Activated naive CD8-positive, alpha-beta T cell treated with anti-CD3 and anti-CD28 coated beads for 36 hours (primary cell): ENCODE data around the gene TBPL2. TPM values are rescaled to one million over a fixed set of nuclear protein-coding genes. Genes with fewer than 3 reads are reported as not detected.
A peak's percentile ranks its signal among the peaks of the same experiment; 100 is the strongest.
"Not testable (repeated sequence)": the region's sequence is repeated elsewhere in the genome, so short reads cannot be mapped to it uniquely, and the experiment has no call there.

Experiments
- DNase-seq: peaks from one replicate; pipeline ENCODE4 v3.0.0; 2021
- H3K27ac Mint-ChIP-seq: one replicate; pipeline ENCODE4 v1.8.0; 2022; ENCODE audit warnings: mild to moderate bottlenecking, moderate library complexity, mixed read lengths
- H3K27me3 Mint-ChIP-seq: one replicate; pipeline ENCODE4 v1.8.0; 2022; ENCODE audit warnings: mild to moderate bottlenecking, mixed read lengths
- H3K36me3 Mint-ChIP-seq: one replicate; pipeline ENCODE4 v1.8.0; 2021; ENCODE audit warnings: mild to moderate bottlenecking, mixed read lengths
- H3K4me1 Mint-ChIP-seq: one replicate; pipeline ENCODE4 v1.8.0; 2021; ENCODE audit warnings: mixed read lengths
- H3K4me3 Mint-ChIP-seq: one replicate; pipeline ENCODE4 v1.8.0; 2022; ENCODE audit warnings: mild to moderate bottlenecking, moderate library complexity, mixed read lengths
- H3K9me3 Mint-ChIP-seq: one replicate; pipeline ENCODE4 v1.8.0; 2022; ENCODE audit warnings: mixed read lengths
- total RNA-seq, 2 experiments: library from RNA; stranded (reverse); gene quantifications; one replicate each; pipeline ENCODE4 v1.2.3, GENCODE V29; 2021

Gene TBPL2
- total RNA-seq, 2 experiments from 2014 or later = not detected

- Mint-ChIP-seq H3K9me3 (no peaks in the 10 kb centered on the region), H3K27me3 (no peaks in the 10 kb centered on the region), H3K27ac (no peak overlapping the region), H3K4me3 (no peak overlapping the region), H3K36me3 (no peaks in the 10 kb centered on the region), H3K4me1 (peaks cover 6% of the 10 kb centered on the region)
- no peak for DNase-seq
Observed at GRCh38 chr14:55427439-55427838, 13.0 kb downstream of the TBPL2 start.

DNA sequence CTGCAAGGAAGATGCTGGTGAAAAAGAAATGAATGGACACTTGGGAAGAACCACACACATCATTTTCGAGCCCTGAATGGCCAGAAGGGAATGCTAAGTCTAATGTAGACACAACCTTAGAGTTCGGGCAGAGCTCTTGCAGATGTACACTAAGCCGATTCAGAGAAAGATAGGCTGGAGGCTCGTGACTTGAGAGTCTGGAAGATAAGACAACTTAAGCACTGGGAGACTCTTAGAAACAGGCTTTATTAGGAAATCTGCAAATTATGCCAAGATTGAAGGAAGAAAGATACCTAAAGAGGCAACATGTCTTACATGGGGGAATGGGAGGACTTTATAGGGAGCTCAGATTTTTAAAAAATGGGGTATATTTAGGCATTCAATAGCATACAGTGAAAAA, 13.5 kb downstream of the TBPL2 start:
- DNase-seq = no peak
- H3K27me3 Mint-ChIP-seq = no peaks in the 10 kb centered on the region
- H3K9me3 Mint-ChIP-seq = no peaks in the 10 kb centered on the region
- H3K36me3 Mint-ChIP-seq = no peaks in the 10 kb centered on the region
- H3K4me3 Mint-ChIP-seq = no peak overlapping the region
- peaks cover 6% of the 10 kb centered on the region for H3K4me1 Mint-ChIP-seq
- no peak overlapping the region for H3K27ac Mint-ChIP-seq

DNA sequence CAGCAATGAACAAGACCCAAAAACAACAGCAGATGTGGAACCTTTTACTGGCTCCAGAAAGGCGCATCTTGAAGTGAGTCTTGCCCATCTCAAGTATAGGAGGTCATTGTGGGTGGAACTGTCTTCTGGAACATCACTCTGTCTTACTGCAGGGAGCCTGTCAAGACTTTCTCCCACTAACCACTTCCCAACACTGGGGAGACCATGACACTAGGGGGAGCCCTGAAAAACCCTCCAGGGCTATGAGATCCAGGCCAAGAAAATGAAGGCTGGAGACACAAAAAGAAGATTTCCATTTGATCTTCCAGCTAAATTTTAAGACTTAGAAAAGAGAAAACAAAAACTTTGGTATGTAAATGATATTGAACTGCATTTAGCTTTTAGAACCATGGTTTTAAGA, 15.3 kb downstream of the TBPL2 start:
- H3K4me1 Mint-ChIP-seq = peaks cover 3% of the 10 kb centered on the region
- no peak overlapping the region for H3K4me3 Mint-ChIP-seq
- H3K27ac Mint-ChIP-seq = no peak overlapping the region
- no peaks in the 10 kb centered on the region for H3K36me3 Mint-ChIP-seq
- DNase-seq = no peak
- H3K9me3 Mint-ChIP-seq = no peaks in the 10 kb centered on the region
- H3K27me3 Mint-ChIP-seq = no peaks in the 10 kb centered on the region

DNA sequence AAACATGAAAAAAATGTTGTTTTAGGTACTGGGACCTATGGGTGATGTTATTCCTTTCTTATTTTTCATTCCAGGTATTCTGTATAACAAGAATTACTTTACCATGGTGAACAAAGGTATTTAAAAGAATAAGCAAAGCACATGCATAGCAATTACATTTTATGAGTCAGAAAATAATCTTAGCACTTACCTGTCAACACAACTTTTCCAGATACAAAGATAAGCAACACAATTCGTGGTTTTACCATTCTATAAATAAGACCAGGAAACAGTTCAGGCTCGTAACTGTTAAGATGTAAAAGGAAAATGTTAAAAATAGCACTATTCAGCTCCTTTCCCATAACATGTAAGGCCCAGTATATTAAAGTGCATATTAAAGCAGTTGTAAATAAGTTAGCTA, 16.4 kb downstream of the TBPL2 start:
- Mint-ChIP-seq H3K4me1 (no peaks in the 10 kb centered on the region), H3K36me3 (no peaks in the 10 kb centered on the region), H3K9me3 (no peaks in the 10 kb centered on the region), H3K27ac (no peak overlapping the region), H3K4me3 (no peak overlapping the region), H3K27me3 (no peaks in the 10 kb centered on the region)
- DNase-seq = no peak

GRCh38 chr14:55422338-55422737, 18.1 kb downstream of the TBPL2 start:
- not testable (repeated sequence) for H3K9me3 Mint-ChIP-seq, H3K4me3 Mint-ChIP-seq, H3K36me3 Mint-ChIP-seq, H3K4me1 Mint-ChIP-seq, H3K27me3 Mint-ChIP-seq, DNase-seq, H3K27ac Mint-ChIP-seq

DNA sequence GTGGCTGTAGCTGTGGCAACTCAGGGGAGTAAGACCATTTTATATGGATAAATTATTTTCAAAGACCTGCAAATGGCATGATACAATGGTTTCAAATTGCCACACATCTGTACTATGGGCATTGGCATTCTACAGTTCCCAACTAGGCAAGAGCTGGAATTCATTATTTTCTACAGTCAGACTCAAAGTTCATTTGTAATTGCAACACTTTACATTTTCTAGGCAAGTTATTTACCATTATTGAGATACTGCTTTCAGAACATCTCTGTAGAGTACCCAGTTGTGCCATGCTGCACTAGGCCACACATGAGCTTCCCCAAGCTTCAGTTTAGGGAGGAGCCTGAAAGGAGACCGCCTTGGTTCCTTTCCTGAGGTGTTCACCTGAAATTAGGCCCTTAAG, 20.8 kb downstream of the TBPL2 start:
- Mint-ChIP-seq H3K36me3 (no peaks in the 10 kb centered on the region), H3K9me3 (no peaks in the 10 kb centered on the region), H3K4me1 (peaks cover 6% of the 10 kb centered on the region), H3K27ac (no peak overlapping the region), H3K4me3 (no peak overlapping the region), H3K27me3 (peaks cover 4% of the 10 kb centered on the region)
- no peak for DNase-seq

GRCh38 chr14:55418411-55418810, 22.0 kb downstream of the TBPL2 start:
- no peaks in the 10 kb centered on the region for H3K36me3 Mint-ChIP-seq
- no peak overlapping the region for H3K27ac Mint-ChIP-seq
- H3K27me3 Mint-ChIP-seq = peaks cover 4% of the 10 kb centered on the region

GRCh38 chr14:55417955-55418354, 22.5 kb downstream of the TBPL2 start:
- Mint-ChIP-seq H3K27me3 (peaks cover 4% of the 10 kb centered on the region), H3K9me3 (no peaks in the 10 kb centered on the region), H3K27ac (no peak overlapping the region), H3K4me1 (peaks cover 6% of the 10 kb centered on the region), H3K36me3 (no peaks in the 10 kb centered on the region), H3K4me3 (no peak overlapping the region)
- DNase-seq = no peak

More at GRCh38 chr14:55418411-55418810, 22.0 kb downstream of the TBPL2 start:
- H3K4me1 Mint-ChIP-seq = peaks cover 6% of the 10 kb centered on the region
- no peaks in the 10 kb centered on the region for H3K9me3 Mint-ChIP-seq
- no peak overlapping the region for H3K4me3 Mint-ChIP-seq
- no peak for DNase-seq

GRCh38 chr14:55416866-55417265, 23.6 kb downstream of the TBPL2 start:
- no peaks in the 10 kb centered on the region for H3K36me3 Mint-ChIP-seq
- H3K4me1 Mint-ChIP-seq = peaks cover 10% of the 10 kb centered on the region
- peak; percentile 9 for DNase-seq
- peaks cover 4% of the 10 kb centered on the region for H3K27me3 Mint-ChIP-seq
- H3K9me3 Mint-ChIP-seq = no peaks in the 10 kb centered on the region
- no peak overlapping the region for H3K4me3 Mint-ChIP-seq
- H3K27ac Mint-ChIP-seq = no peak overlapping the region

DNA sequence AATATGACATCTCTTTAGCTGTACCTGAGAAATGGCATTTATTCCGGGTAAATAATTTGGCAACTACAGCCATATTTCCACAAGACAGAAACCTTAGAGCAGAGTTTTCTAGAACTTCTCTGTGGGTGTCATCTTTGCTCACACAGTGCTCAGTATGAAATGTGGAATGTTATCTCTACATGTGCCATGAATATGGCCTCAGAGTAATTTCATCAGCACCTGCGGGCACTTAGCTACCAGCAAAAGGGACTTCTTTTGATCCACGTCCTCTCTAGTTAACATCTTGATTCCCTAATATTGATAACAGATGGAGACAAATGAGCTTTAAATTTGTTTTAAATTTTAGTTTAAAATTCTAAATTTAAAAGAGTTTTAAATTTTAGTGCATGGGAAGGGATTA, 25.9 kb downstream of the TBPL2 start:
- Mint-ChIP-seq H3K27me3 (peaks cover 4% of the 10 kb centered on the region), H3K27ac (no peak overlapping the region)

GRCh38 chr14:55412676-55413075, 27.7 kb downstream of the TBPL2 start:
- H3K27ac Mint-ChIP-seq = no peak overlapping the region
- H3K36me3 Mint-ChIP-seq = no peaks in the 10 kb centered on the region
- no peak overlapping the region for H3K4me3 Mint-ChIP-seq
- H3K27me3 Mint-ChIP-seq = peaks cover 4% of the 10 kb centered on the region
- no peaks in the 10 kb centered on the region for H3K9me3 Mint-ChIP-seq
- H3K4me1 Mint-ChIP-seq = peaks cover 29% of the 10 kb centered on the region
- no peak for DNase-seq

More for the DNA sequence above, 25.9 kb downstream of the TBPL2 start:
- no peaks in the 10 kb centered on the region for H3K9me3 Mint-ChIP-seq
- H3K36me3 Mint-ChIP-seq = no peaks in the 10 kb centered on the region
- DNase-seq = no peak
- no peak overlapping the region for H3K4me3 Mint-ChIP-seq
- peaks cover 21% of the 10 kb centered on the region for H3K4me1 Mint-ChIP-seq

DNA sequence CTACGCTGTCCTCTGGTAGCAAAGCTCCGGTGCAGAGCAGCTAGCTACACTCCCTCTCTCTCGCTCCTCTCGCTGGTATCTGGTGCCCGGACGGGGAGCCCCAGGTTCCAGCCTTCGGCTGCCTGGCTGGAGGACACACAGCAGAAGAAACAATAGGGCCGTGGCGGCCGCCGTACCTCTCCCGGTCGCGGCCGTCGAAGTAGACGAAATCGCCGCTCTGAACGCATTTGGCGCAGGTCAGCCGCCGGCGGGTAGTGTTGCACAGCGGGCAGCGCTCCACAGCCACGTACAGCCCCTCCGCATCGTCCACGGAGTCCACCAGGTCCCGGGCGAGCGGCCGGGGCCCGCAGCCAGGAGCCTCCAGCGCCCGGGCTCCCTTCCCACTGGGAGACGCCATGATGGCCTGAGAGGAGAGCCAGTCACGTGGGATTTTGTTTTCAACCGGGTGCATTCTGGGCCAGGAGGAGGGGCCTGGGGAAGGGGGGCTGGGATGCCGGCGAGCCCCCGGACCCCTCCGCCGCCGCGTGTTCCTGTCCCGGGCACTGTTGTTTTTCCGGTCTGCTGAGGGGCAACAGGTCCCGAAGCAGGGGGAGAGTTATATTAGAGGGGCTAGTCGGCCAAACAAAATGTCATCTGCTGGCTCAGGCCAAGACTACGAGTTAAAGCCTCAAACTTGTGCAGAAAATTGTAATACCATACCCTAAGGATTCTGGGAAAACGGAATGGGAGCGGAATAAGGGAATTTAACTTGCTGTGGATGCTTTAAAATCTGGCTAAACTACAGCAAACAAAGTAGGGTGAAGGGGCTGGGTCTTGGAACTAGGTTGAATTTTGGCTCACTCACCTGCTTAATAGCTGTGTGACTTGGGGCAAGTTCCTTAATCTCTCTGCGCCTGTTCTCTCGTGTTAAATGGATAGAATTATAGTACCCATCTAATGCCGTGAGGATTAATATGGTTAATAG, 28.7 kb downstream of the TBPL2 start, which contains the start of gene ATG14:
TSS of gene ATG14 (minus strand) at position 405 of the 964 bp plus-strand sequence. CDS start at position 397, 8 bp downstream.
- peak; percentile 80 for DNase-seq
- Mint-ChIP-seq H3K4me3 (peak within 1 kb of the TSS; percentile 90), H3K27ac (peak within 1 kb of the TSS; percentile 90), H3K4me1 (peaks cover 26% of the 10 kb centered on the region), H3K36me3 (no peaks in the 10 kb centered on the region), H3K9me3 (no peaks in the 10 kb centered on the region), H3K27me3 (peaks cover 4% of the 10 kb centered on the region)

GRCh38 chr14:55410876-55411275, 29.5 kb downstream of the TBPL2 start:
- Mint-ChIP-seq H3K4me1 (peaks cover 29% of the 10 kb centered on the region), H3K27ac (peak overlapping the region; percentile 90), H3K4me3 (peak overlapping the region; percentile 90), H3K9me3 (no peaks in the 10 kb centered on the region), H3K36me3 (no peaks in the 10 kb centered on the region), H3K27me3 (peaks cover 4% of the 10 kb centered on the region)
- no peak for DNase-seq

- peak overlapping the region; percentile 8 for H3K27ac Mint-ChIP-seq
- H3K36me3 Mint-ChIP-seq = peaks cover 2% of the 10 kb centered on the region
- no peaks in the 10 kb centered on the region for H3K9me3 Mint-ChIP-seq
- no peaks in the 10 kb centered on the region for H3K27me3 Mint-ChIP-seq
- no peak for DNase-seq
- H3K4me1 Mint-ChIP-seq = peaks cover 40% of the 10 kb centered on the region
- H3K4me3 Mint-ChIP-seq = no peak overlapping the region
Observed at GRCh38 chr14:55404173-55404854, 36.1 kb downstream of the TBPL2 start.

- Mint-ChIP-seq H3K4me1 (peaks cover 39% of the 10 kb centered on the region), H3K27ac (no peak overlapping the region), H3K36me3 (peaks cover 5% of the 10 kb centered on the region), H3K4me3 (no peak overlapping the region), H3K27me3 (no peaks in the 10 kb centered on the region), H3K9me3 (no peaks in the 10 kb centered on the region)
- DNase-seq = no peak
Observed at GRCh38 chr14:55401751-55402150, 38.7 kb downstream of the TBPL2 start.
